HEK293T (cell line): ENCODE results near the gene LYPD5.

Experiments
- FOXK2 ChIP-seq: fragments of 450-650 bp; IDR thresholded peaks from 2 replicates; pipeline ENCODE4 v1.6.1; 2016; ENCODE audit warnings: mild to moderate bottlenecking
- SP1 ChIP-seq: fragments of 450-650 bp; IDR thresholded peaks from 2 replicates; pipeline ENCODE4 v1.6.1; 2017

GRCh38 chr19:43755256-43755801 is 46.9 kb downstream of the LYPD5 start:
- TF ChIP-seq SP1 (no peak), FOXK2 (no peak)
